T-helper 9 cell (primary cell): ENCODE data around the gene OSBP2.
"Not testable (repeated sequence)": the region's sequence is repeated elsewhere in the genome, so short reads cannot be mapped to it uniquely, and the experiment has no call there.

Source experiments
- DNase-seq: peaks from one replicate; pipeline ENCODE4 v3.0.0-alpha.2; 2020
- total RNA-seq, 2 donors: gene quantifications; one replicate each; lab custom pipeline; 2026; lab: John Stamatoyannopoulos, UW

OSBP2 gene
- total RNA-seq: 1.2 to 2.1 reads per million in 2 donors

- peak; percentile 4 for DNase-seq
These were observed at the start of gene OSBP2 for GRCh38 chr22:30694640-30695350. Gene OSBP2, plus strand, starts transcription at chr22:30694874. Its CDS starts 36 bp downstream, at chr22:30694910.

DNA sequence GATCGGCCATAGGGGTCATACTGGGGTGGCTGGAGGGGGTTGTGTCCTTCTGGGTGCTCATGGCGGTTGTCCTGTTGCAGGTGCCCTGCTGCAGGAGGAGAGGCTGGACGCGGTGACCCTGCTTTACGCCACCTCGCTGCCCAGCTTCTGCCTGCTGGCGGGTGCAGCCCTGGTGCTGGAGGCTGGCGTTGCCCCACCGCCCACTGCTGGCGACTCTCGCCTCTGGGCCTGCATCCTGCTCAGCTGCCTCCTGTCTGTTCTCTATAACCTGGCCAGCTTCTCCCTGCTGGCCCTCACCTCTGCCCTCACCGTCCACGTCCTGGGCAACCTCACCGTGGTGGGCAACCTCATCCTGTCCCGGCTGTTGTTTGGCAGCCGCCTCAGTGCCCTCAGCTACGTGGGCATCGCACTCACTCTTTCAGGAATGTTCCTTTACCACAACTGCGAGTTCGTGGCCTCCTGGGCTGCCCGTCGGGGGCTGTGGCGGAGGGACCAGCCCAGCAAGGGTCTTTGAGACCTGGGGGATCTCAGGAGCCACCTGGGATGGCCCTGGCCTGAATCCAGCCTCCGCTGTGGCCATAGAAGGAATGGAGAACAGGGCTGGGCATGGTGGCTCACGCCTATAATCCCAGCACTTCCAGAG, 48.0 kb upstream of the OSBP2 start:
- DNase-seq: no peak

- no peak for DNase-seq
These were observed 47.1 kb upstream of the OSBP2 start for GRCh38 chr22:30647536-30647935.

DNA sequence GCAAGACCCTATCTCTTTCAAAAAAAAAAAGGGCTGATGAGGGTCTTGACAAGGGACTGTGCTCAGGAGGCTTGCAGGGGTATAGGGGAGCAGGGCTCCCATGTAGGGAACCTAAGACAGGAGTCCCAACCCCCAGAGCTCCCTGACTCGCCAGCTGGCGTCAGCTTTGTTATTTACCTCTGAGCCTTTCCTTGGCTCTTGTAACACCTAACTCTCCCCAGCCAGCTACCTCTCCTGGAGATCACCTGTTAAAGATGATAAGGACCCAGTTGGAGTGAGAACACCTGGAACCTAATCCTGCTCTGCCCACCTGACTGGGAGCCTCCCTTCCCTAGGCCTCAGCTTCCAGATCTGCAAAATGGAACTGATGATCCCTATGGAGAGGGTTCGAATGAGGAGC, 45.8 kb upstream of the OSBP2 start:
- no peak for DNase-seq

DNA sequence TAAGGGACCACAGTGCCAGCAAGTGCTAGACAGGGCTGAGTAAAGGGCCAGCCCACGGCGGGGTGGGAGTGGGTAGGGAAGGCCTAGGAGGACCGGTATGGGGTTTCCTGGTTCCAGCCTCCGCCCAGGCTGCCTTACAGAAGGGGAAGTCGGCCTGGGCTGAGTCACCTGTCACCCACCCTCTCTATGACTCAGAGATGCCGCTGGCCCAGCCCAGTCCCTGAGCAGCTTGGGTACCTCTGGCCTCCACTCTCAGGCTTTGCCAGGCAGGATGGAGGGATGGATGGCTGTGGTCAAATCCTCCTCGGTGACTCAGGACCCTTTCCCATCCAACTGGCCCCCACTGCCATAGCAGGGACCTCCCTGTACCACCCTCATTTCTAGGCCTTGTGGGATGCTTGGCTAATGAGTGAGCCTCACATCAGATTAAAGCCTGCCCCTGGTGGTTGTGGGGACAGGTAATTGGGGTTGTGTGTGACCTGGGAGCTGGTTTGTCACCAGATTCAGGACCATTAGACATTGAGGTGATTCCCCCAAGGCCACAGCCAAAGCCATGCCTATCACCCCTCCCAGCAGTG, 45.2 kb upstream of the OSBP2 start:
- peak; percentile 37 for DNase-seq

DNA sequence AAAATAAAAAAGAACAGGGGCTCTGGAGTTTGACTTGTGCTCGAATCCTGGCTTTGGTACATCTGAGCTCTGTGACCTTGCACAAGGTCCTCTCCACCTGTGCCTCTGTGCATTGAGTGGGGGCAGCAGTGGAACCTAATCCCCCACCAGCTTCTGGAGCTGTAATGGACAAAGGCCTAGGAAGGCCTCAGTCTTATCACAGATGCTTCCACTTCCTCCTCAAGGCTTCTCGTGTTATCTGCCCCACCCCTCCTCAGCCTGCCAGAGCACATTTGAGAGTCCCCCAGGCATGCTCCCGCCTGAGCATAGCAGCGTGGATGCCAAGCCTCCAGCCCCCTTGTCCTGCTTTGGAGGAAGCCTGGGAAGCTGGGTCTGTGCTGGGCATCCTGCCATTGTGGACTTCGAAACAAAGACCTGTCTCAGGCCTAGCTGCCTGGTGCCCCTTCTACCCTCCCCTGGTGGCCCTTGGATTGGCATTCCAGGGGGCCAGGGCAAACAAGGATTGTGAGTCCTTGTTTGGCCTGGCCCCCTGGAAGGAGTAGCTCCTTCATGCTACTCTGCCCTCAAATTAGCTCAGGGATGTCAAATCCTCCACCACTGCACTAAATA, 44.1 kb upstream of the OSBP2 start:
- no peak for DNase-seq

- no peak for DNase-seq
These were observed 41.8 kb upstream of the OSBP2 start for GRCh38 chr22:30652852-30653251.

GRCh38 chr22:30654361-30654760, 40.3 kb upstream of the OSBP2 start:
- DNase-seq: no peak

GRCh38 chr22:30655532-30655931, 39.1 kb upstream of the OSBP2 start:
- DNase-seq: no peak

GRCh38 chr22:30662040-30662439, 32.6 kb upstream of the OSBP2 start:
- no peak for DNase-seq

GRCh38 chr22:30664798-30665197, 29.9 kb upstream of the OSBP2 start:
- no peak for DNase-seq

- DNase-seq: no peak
These were observed 29.4 kb upstream of the OSBP2 start for GRCh38 chr22:30665266-30665665.

GRCh38 chr22:30665786-30666185, 28.9 kb upstream of the OSBP2 start:
- no peak for DNase-seq

GRCh38 chr22:30667107-30667493, 27.6 kb upstream of the OSBP2 start:
- no peak for DNase-seq

DNA sequence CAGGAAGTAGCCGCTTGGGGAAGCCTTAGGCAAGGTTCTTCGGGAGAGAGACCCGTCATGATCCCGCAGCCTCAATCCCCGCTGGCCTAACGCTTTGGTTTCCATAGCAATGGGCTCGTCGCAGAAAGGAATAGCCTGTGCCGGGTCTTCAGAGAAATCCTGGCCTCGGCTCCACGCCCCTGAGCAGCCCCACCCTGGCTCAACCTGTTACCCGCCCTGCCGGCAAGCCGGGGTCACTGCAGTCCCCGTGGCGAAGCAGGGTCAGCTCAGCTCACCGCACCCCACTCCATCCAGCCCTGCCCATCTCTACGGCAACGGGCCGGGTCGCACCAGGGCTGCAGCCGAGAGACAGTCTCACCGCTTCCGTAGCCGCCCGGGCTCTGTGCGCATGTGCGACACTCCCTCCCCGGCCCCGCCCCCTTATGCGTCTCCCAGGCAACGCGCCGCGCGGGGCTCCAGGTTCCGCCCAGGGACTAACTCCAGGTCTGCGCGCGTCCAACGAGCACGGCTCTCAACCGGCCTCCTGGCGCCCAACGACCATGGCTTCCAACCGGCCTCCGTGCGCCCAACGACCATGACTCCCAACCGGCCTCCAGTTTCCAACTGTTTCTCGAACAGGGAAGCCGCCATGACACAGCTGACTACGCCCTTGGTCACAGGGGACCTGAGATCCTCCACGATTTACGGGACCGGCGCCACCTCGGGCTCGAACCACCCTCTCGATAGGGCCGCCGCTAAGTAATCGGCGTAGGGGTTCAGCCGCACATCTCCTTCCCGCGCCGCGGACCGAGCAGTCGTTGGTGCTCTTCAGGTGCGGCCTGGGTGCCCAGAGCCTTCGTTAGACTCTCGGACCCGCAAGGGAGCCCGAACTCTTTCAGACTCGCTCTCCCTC, 26.9 kb upstream of the OSBP2 start, which contains the start of gene DUSP18:
DUSP18 (minus strand) TSS at position 382 of the 892 bp plus-strand sequence. CDS start 3,872 bp downstream, outside the sequence.
- DNase-seq: peak; percentile 94

DNA sequence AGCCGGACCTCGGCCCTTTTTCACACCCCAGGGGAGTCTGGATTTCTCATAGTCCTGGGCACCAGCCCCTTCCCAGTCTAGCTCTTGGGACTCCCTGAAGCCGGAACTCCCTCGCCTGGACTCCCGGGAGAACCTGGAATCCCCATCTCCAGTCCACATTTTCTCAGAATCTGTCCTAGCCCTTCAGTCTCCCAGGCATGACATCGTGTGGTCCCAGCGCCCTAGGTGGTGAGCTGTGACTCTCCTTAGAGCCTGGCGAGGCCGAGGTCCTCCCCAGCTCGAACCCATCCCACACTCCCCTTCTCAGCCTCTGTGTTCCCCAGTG, 26.3 kb upstream of the OSBP2 start:
- no peak for DNase-seq

DNA sequence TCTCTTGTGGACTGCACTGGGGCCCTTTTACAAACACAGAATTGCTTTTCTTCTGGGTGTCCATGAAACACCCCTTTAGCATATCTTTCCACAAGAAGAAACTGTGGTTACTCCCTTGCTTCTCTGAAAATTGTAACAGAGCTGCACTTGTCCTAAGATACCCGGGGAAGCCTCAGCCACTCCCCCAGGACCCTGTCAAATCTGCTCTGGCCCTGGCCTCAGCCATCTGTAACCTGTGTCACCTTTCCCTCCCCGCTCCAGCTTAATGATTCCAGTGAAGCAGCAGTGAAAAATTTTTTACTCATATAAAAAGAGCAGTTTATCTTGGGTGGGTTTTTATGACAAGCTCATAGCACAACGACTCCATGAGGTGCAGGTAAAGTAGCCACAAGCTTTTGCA, 23.6 kb upstream of the OSBP2 start:
- DNase-seq: no peak

DNA sequence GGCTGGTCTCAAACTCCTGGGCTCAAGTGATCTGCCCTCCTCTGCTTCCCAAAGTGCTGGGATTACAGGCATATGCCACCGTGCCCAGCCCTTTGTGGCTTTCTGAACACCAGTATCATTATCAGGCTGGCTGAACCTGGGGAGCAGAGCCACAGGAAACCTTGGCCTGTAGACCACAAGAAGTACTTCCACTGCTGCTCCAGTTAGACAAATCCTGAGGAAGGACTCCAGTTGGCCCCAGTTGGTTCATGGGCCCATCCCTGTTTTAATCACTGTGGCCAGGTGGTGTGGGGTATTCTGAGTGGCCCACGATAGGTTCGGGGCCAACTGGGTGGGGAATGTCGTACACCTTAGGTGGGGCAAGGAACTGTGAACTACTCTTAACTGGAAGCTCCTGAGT, 21.5 kb upstream of the OSBP2 start:
- no peak for DNase-seq

DNA sequence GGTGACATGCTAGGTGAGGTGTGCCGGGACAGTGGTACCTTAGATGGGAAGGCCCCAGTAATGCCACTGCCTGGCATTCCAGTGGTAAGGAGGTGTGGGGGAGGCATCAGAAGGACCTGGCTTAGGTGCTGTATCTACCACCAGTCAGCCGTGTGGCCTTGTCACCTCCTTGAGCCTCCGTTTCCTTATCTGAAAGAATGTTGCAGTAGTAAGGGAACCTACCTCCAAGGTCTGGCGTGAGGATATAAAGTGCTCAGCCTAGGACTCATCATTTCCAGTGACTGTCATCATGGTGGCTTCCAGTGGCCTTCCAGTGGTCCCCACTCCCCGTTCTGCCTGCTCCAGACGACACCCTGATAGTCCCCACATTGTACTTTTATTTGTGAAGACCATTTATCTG, 20.2 kb upstream of the OSBP2 start:
- DNase-seq: no peak

- no peak for DNase-seq
These were observed 19.2 kb upstream of the OSBP2 start for GRCh38 chr22:30675436-30675835.

GRCh38 chr22:30676565-30676964, 18.1 kb upstream of the OSBP2 start:
- not testable (repeated sequence) for DNase-seq

GRCh38 chr22:30679895-30680690, 14.6 kb upstream of the OSBP2 start:
- not testable (repeated sequence) for DNase-seq
